ENCODE data around the gene SLC25A13.

GRCh38 chr7:96183163-96183670, 138.7 kb downstream of the SLC25A13 start:
- TF ChIP-seq CTCF (IDR thresholded peaks at IDR 0.05): no peak
- no peak for TF ChIP-seq POLR2A (IDR thresholded peaks at IDR 0.05)

Data from testis (tissue), 2 donors.